Vagina (tissue), 2 donors: Measurements from ENCODE around the gene ARHGAP26. TPM values are rescaled to one million over a fixed set of nuclear protein-coding genes. Genes with fewer than 3 reads are reported as not detected.

Experiments
- DNase-seq, 2 donors: peaks; one replicate each; pipeline ENCODE4 v3.0.0-alpha.2; 2017; ENCODE audit errors: extremely low spot score in 2 of 2
- H3K27ac ChIP-seq: fragments of 200-600 bp; sonication (generic); one replicate; pipeline ENCODE4 v1.5.1; 2019
- H3K27me3 ChIP-seq: fragments of 200-600 bp; sonication (generic); one replicate; pipeline ENCODE4 v1.5.1; 2019
- H3K36me3 ChIP-seq, 2 donors: fragments of 200-600 bp; sonication (generic); one replicate each; pipeline ENCODE4 v1.5.1; 2017 to 2019
- H3K4me1 ChIP-seq: fragments of 200-600 bp; sonication (generic); one replicate; pipeline ENCODE4 v1.5.1; 2019
- H3K4me3 ChIP-seq, 2 donors: fragments of 200-600 bp; sonication (generic); 1 replicate in 1 of 2; 2 replicates in 1 of 2; pipeline ENCODE4 v1.5.1; 2016 to 2019
- H3K9me3 ChIP-seq: fragments of 200-600 bp; sonication (generic); one replicate; pipeline ENCODE4 v1.5.1; 2019
- CTCF ChIP-seq, 3 experiments: fragments of 450-650 bp in 2 of 3; fragments of 200-600 bp in 1 of 3; sonication (generic) in 1 of 3; IDR thresholded peaks; one replicate each; pipeline ENCODE4 v1.5.1; 2017 to 2019; ENCODE audit warnings: antibody characterized with exemption in 3 of 3, mild to moderate bottlenecking in 2 of 3, moderate library complexity in 2 of 3
- POLR2A ChIP-seq, 2 donors: fragments of 450-650 bp; IDR thresholded peaks; one replicate each; pipeline ENCODE4 v1.6.1; 2017; ENCODE audit warnings: antibody characterized with exemption in 2 of 2, mild to moderate bottlenecking in 2 of 2, moderate library complexity in 2 of 2
- POLR2AphosphoS5 ChIP-seq, 2 donors: sonication (generic); formaldehyde crosslinking; IDR thresholded peaks; one replicate each; pipeline ENCODE4 v1.9.0; 2017; ENCODE audit warnings: antibody characterized with exemption in 2 of 2, mild to moderate bottlenecking in 2 of 2, low read depth in 1 of 2; ENCODE audit not compliant: insufficient read depth in 1 of 2
- intact Hi-C: fragments of 100-400 bp; cut with DNase I; formaldehyde crosslinking; loops from one replicate; pipeline ENCODE4 v1.15.1; 2023
- total RNA-seq: library from RNA; depleted of rRNA; stranded (reverse); fragments of >200 nt; gene quantifications from one replicate; pipeline ENCODE4 v1.2.3, GENCODE V29; 2016

Gene ARHGAP26
- total RNA-seq, 1 donor from 2014 or later = 42.5 TPM

GRCh38 chr5:142978726-142979125 lies 208.5 kb downstream of the ARHGAP26 start:
- H3K27me3 ChIP-seq = no peaks in the 10 kb centered on the region
- no peaks in the 10 kb centered on the region for H3K9me3 ChIP-seq
- intact Hi-C loops = no loop called here
- H3K36me3 ChIP-seq = no peaks in the 10 kb centered on the region
- no peak for TF ChIP-seq POLR2AphosphoS5 (IDR thresholded peaks at IDR 0.05; ENCODE audit: insufficient read depth in 1 of 2, low read depth in 1 of 2)
- no peak for TF ChIP-seq CTCF (IDR thresholded peaks at IDR 0.05)
- no peak for TF ChIP-seq POLR2A (IDR thresholded peaks at IDR 0.05)
- H3K4me3 ChIP-seq = no peak overlapping the region
- no peak overlapping the region for H3K27ac ChIP-seq
- DNase-seq = no peak
- H3K4me1 ChIP-seq = peaks cover 24% of the 10 kb centered on the region

GRCh38 chr5:142979636-142980035 lies 209.5 kb downstream of the ARHGAP26 start:
- no peak overlapping the region for H3K4me3 ChIP-seq
- DNase-seq = no peak
- no peaks in the 10 kb centered on the region for H3K9me3 ChIP-seq
- no peaks in the 10 kb centered on the region for H3K36me3 ChIP-seq
- peaks cover 24% of the 10 kb centered on the region for H3K4me1 ChIP-seq
- intact Hi-C loops = no loop called here
- no peak for TF ChIP-seq POLR2AphosphoS5 (IDR thresholded peaks at IDR 0.05; ENCODE audit: insufficient read depth in 1 of 2, low read depth in 1 of 2)
- H3K27ac ChIP-seq = no peak overlapping the region
- no peaks in the 10 kb centered on the region for H3K27me3 ChIP-seq

GRCh38 chr5:142981475-142981874 lies 211.3 kb downstream of the ARHGAP26 start:
- Histone ChIP-seq H3K4me3 (no peak overlapping the region), H3K36me3 (no peaks in the 10 kb centered on the region), H3K27ac (peak overlapping the region; percentile 31), H3K4me1 (peaks cover 24% of the 10 kb centered on the region), H3K9me3 (no peaks in the 10 kb centered on the region), H3K27me3 (no peaks in the 10 kb centered on the region)
- no peak for TF ChIP-seq CTCF (IDR thresholded peaks at IDR 0.05)
- no peak for TF ChIP-seq POLR2A (IDR thresholded peaks at IDR 0.05)
- intact Hi-C loops = no loop called here
- DNase-seq = no peak

GRCh38 chr5:142981886-142982820 lies 212.0 kb downstream of the ARHGAP26 start:
- Histone ChIP-seq H3K9me3 (no peaks in the 10 kb centered on the region), H3K27me3 (no peaks in the 10 kb centered on the region), H3K27ac (peak overlapping the region; percentile 31), H3K4me3 (no peak overlapping the region), H3K4me1 (peaks cover 24% of the 10 kb centered on the region), H3K36me3 (no peaks in the 10 kb centered on the region)
- intact Hi-C loops = no loop called here
- no peak for DNase-seq
- TF ChIP-seq POLR2A (IDR thresholded peaks at IDR 0.05) (no peak), POLR2AphosphoS5 (IDR thresholded peaks at IDR 0.05; ENCODE audit: insufficient read depth in 1 of 2, low read depth in 1 of 2) (peak in 1 of 2 donors; percentile 12)

GRCh38 chr5:142982821-142983200 lies 212.6 kb downstream of the ARHGAP26 start:
- no peaks in the 10 kb centered on the region for H3K36me3 ChIP-seq
- TF ChIP-seq POLR2AphosphoS5 (IDR thresholded peaks at IDR 0.05; ENCODE audit: insufficient read depth in 1 of 2, low read depth in 1 of 2) (no peak), POLR2A (IDR thresholded peaks at IDR 0.05) (no peak), CTCF (IDR thresholded peaks at IDR 0.05) (no peak)
- intact Hi-C loops = no loop called here
- DNase-seq = no peak
- H3K9me3 ChIP-seq = no peaks in the 10 kb centered on the region
- no peak overlapping the region for H3K4me3 ChIP-seq
- no peak overlapping the region for H3K27ac ChIP-seq
- peaks cover 24% of the 10 kb centered on the region for H3K4me1 ChIP-seq
- H3K27me3 ChIP-seq = no peaks in the 10 kb centered on the region

GRCh38 chr5:142984011-142984410 lies 213.8 kb downstream of the ARHGAP26 start:
- H3K27ac ChIP-seq = no peak overlapping the region
- no peaks in the 10 kb centered on the region for H3K27me3 ChIP-seq
- H3K36me3 ChIP-seq = no peaks in the 10 kb centered on the region
- TF ChIP-seq POLR2A (IDR thresholded peaks at IDR 0.05) (no peak), CTCF (IDR thresholded peaks at IDR 0.05) (no peak), POLR2AphosphoS5 (IDR thresholded peaks at IDR 0.05; ENCODE audit: insufficient read depth in 1 of 2, low read depth in 1 of 2) (no peak)
- peaks cover 24% of the 10 kb centered on the region for H3K4me1 ChIP-seq
- DNase-seq = no peak
- intact Hi-C loops = no loop called here
- no peak overlapping the region for H3K4me3 ChIP-seq
- H3K9me3 ChIP-seq = no peaks in the 10 kb centered on the region
